H1 (cell line): ENCODE results near the gene THOC5. TPM values are rescaled to one million over a fixed set of nuclear protein-coding genes. Genes with fewer than 3 reads are reported as not detected.

Experiments
- NRF1 ChIP-seq: IDR thresholded peaks from 2 replicates; pipeline ENCODE4 v1.6.1; 2011; ENCODE audit warnings: mild to moderate bottlenecking, low read depth, low read length, improper control_type of control experiment
- polyA plus RNA-seq, 7 experiments: library from polyadenylated mRNA; depleted of rRNA in 3 of 7; stranded (reverse) in 5 of 7; unstranded in 2 of 7; fragments of >200 nt in 5 of 7; fragments of 200-250 nt in 2 of 7; gene quantifications; 1 replicate in 5 of 7; 2 replicates in 1 of 7; 4 replicates in 1 of 7; pipeline versions ENCODE4 v1.2.1 to v1.2.3, GENCODE V29; 2011 to 2013; ENCODE audit warnings: missing spikeins in 2 of 7, mixed read lengths in 2 of 7
- total RNA-seq: library from RNA; stranded (reverse); fragmentation: NEBNext Ultra II Directional; extraction: Animal tissue kit (Norgen Biotek cat#: 25700); gene quantifications from 2 replicates; pipeline ENCODE4 v1.2.1, GENCODE V29; 2021

The THOC5 gene
- total and polyA plus RNA-seq, 2 of the 8 experiments (the other 6 are each of a cell fraction or from before 2014, with no cell fraction given) = 27.7 to 65.7 TPM

DNA sequence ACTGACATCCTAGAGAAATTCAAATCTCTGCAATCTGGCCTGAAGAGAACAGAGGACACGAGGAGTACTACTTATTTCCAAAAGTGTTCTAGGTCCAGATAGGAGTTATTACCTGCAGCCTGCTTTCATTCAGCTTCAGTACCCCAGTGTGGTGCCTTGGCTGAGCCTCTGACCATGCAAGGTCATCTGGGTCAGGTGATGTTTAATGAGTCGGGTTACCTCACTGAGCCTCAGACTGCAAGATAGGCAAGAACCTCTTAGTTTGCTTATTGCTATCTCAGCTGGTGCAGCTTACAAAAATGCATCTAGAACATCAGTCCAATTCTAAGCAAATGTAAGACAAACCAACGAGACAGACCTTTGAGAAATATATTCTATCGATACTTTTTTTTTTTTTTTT is 40.4 kb upstream of the THOC5 start (continued):
- TF ChIP-seq NRF1 = no peak
